ENCODE results near the gene NABP1. TPM values are rescaled to one million over a fixed set of nuclear protein-coding genes. Genes with fewer than 3 reads are reported as not detected.

The NABP1 gene
- total and polyA plus RNA-seq, 4 donors, result 3.6 to 35.5 (median 18.4) TPM

GRCh38 chr2:191730263-191730662 is 52.3 kb downstream of the NABP1 start:
- Histone ChIP-seq H3K27me3 (ENCODE audit: control insufficient read depth in 4 of 4, insufficient read depth in 4 of 4, low read length in 3 of 4) (no peaks in the 10 kb centered on the region), H3K9me3 (ENCODE audit: control insufficient read depth in 4 of 4, low read length in 3 of 4) (no peaks in the 10 kb centered on the region), H3K36me3 (ENCODE audit: control insufficient read depth in 4 of 4, insufficient read depth in 3 of 4, low read depth in 1 of 4, low read length in 3 of 4) (no peaks in the 10 kb centered on the region), H3K9ac (ENCODE audit: low read depth in 1 of 2, low read length in 2 of 2) (no peak overlapping the region), H3K4me1 (ENCODE audit: control insufficient read depth in 4 of 4, insufficient read depth in 4 of 4, low read length in 3 of 4) (no peaks in the 10 kb centered on the region), H3K27ac (ENCODE audit: low read depth in 1 of 2, low read length in 2 of 2) (no peak overlapping the region), H3K4me3 (ENCODE audit: low read depth in 1 of 3, low read length in 3 of 3) (no peak overlapping the region)
- TF ChIP-seq FOXA2 (IDR thresholded peaks at IDR 0.05) (no peak), HNF4A (conservative IDR thresholded peaks at IDR 0.05) (no peak), GABPA (IDR thresholded peaks at IDR 0.05 in 1 of 2, conservative IDR thresholded peaks at IDR 0.05 in 1 of 2) (no peak), MAX (IDR thresholded peaks at IDR 0.05) (no peak), JUND (IDR thresholded peaks at IDR 0.05) (no peak), NR2F2 (IDR thresholded peaks at IDR 0.05) (no peak), CTCF (IDR thresholded peaks at IDR 0.05; ENCODE audit: low read depth, low read length, missing input control) (no peak), REST (IDR thresholded peaks at IDR 0.05) (no peak), RXRA (IDR thresholded peaks at IDR 0.05) (no peak), HNF4G (IDR thresholded peaks at IDR 0.05) (no peak), ATF3 (IDR thresholded peaks at IDR 0.05) (no peak)
- DNase-seq (ENCODE audit: low spot score), result no peak

Small RNA genes lying within 50 kb of the gene (small RNA-seq; reads per million reads assigned to genes)
- not detected for gene RF02271

Other genes starting within 250 kb of the NABP1 start
- 10 to 100 TPM; 13.3 to 20.7 TPM for gene CAVIN2, start 169.0 kb downstream of the NABP1 start, total RNA-seq
- 10 to 100 TPM; 13.9 to 14.1 TPM for gene CAVIN2, start 169.0 kb downstream of the NABP1 start, polyA plus RNA-seq